GM19240 (cell line): ENCODE data around the gene ACSL5.
"Not testable (repeated sequence)": the region's sequence is repeated elsewhere in the genome, so short reads cannot be mapped to it uniquely, and the experiment has no call there.

Experiments used
- DNase-seq: peaks from one replicate; pipeline ENCODE4 v3.0.0; 2011; ENCODE audit warnings: low spot score; ENCODE audit not compliant: insufficient read length

Gene ACSL5

GRCh38 chr10:112461029-112461887 lies 87.3 kb downstream of the ACSL5 start:
- no peak for DNase-seq

GRCh38 chr10:112464074-112464473 lies 90.2 kb downstream of the ACSL5 start:
- not testable (repeated sequence) for DNase-seq

DNA sequence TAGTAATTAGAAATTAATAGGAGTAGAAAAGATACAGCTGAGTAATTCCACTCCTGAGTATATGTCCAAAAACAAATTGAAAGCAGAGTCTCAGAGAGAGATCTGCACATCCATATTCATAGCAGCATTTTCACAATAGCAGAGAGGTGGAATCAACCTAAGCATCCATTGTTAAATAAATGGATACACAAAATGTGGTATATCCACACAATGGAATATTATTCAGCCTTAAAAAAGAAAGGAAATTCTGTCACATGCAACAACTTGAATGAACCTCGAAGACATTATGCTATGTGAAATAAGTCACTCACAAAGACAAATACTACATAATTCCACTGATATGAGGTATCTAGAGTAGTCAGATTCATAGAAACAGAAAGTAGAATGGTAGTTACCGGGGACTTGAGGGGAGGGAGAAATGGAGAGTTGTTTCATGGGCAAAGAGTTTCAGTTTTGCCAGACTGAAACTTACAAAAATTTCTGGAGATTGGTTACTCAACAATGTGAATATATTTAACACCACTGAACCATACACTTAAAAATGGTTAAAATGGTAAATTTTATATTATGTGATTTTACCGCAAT lies 91.5 kb downstream of the ACSL5 start:
- no peak for DNase-seq

DNA sequence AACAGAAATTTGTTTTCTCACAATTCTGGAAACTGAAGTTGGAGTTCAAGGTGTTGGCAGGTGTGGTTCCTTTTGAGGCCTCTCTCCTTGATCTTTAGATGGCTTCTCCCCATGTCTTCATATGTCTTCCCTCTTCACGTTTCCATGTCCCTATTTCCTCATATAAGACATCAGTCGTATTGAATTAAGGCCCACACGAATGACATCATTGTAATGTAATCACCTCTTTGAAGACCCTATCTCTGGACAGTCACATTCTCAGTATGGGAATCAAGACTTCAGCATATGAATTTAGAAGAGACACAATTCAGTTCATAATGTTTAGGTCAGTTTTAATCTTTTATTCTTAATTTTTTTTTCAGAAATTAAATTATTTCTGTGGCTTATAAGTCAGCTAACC lies 92.9 kb downstream of the ACSL5 start:
- DNase-seq = no peak

GRCh38 chr10:112467541-112468075 lies 93.7 kb downstream of the ACSL5 start:
- no peak for DNase-seq

DNA sequence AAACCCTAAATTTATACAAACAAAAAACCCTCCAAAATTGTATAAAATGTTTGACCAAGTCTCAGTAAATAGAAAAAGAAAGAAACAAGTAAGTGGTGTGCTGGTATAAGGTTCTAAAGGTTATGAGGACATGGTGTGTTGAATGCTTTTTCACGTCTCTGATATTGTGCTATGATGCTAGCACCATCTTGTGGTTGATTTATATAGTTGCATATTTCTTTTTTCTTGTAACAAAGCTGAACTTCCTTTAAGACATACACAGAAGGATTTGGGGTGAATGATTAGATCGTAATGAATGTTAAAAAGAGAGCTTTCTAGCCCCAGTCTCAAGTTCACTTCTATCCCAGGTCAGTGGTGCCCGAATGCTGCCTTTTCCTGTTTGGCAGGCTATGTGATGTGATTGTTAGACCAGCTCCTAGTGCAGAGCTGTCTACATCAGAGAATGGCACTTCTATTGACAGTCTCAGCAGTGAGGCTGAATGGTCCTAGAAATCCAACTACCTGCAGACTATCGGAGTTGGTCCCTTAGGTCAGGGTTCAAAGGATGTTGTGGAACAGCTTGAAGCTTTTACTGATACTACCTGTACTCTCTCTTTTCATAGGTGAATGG lies 98.1 kb downstream of the ACSL5 start:
- DNase-seq = peak; percentile 19

- no peak for DNase-seq
Measured at GRCh38 chr10:112475575-112476218, 101.8 kb downstream of the ACSL5 start.
